PFSK-1 (cell line): Measurements from ENCODE around the gene CNTNAP5.

Experiments used
- FOXP2 ChIP-seq: optimal IDR thresholded peaks from 2 replicates; pipeline ENCODE3; 2011; ENCODE audit warnings: borderline replicate concordance, control low read depth, inconsistent platforms; ENCODE audit not compliant: insufficient read depth; ENCODE audit errors: extremely low read length, extremely low read depth
- POLR2AphosphoS5 ChIP-seq: IDR thresholded peaks from 2 replicates; pipeline ENCODE4 v1.6.1; 2012; ENCODE audit warnings: low read depth, mild to moderate bottlenecking, control low read depth, low read length, moderate library complexity
- REST ChIP-seq, 2 experiments: IDR thresholded peaks; 2 replicates each; pipeline versions ENCODE4 v1.6.1 to v1.8.0; 2011 to 2012; ENCODE audit warnings: low read depth in 2 of 2, low read length in 2 of 2, control low read depth in 1 of 2, inconsistent platforms in 1 of 2, mild to moderate bottlenecking in 1 of 2, moderate library complexity in 1 of 2; ENCODE audit not compliant: insufficient read depth in 1 of 2
- SIN3A ChIP-seq: IDR thresholded peaks from 2 replicates; pipeline ENCODE4 v1.6.1; 2012; ENCODE audit warnings: mild to moderate bottlenecking, low read length, moderate library complexity, borderline replicate concordance; ENCODE audit not compliant: insufficient read depth
- TAF1 ChIP-seq: IDR thresholded peaks from 2 replicates; pipeline ENCODE4 v1.6.1; 2012; ENCODE audit warnings: low read length, control low read depth, borderline replicate concordance; ENCODE audit not compliant: insufficient read depth

The CNTNAP5 gene

GRCh38 chr2:124658373-124658772 lies 633.3 kb downstream of the CNTNAP5 start:
- no peak for TF ChIP-seq REST (IDR thresholded peaks at IDR 0.05; ENCODE audit: insufficient read depth in 1 of 2, low read depth in 2 of 2, low read length in 2 of 2)
- no peak for TF ChIP-seq TAF1

GRCh38 chr2:124661558-124661957 lies 636.5 kb downstream of the CNTNAP5 start:
- TF ChIP-seq SIN3A (no peak), REST (IDR thresholded peaks at IDR 0.05; ENCODE audit: insufficient read depth in 1 of 2, low read depth in 2 of 2, low read length in 2 of 2) (no peak), FOXP2 (no peak), POLR2AphosphoS5 (no peak), TAF1 (no peak)

GRCh38 chr2:124662946-124663644 lies 638.0 kb downstream of the CNTNAP5 start:
- TF ChIP-seq TAF1 = no peak
- TF ChIP-seq SIN3A = no peak

GRCh38 chr2:124663645-124663997 lies 638.5 kb downstream of the CNTNAP5 start:
- no peak for TF ChIP-seq TAF1
- TF ChIP-seq SIN3A = no peak
- no peak for TF ChIP-seq POLR2AphosphoS5
- TF ChIP-seq FOXP2 = no peak
- no peak for TF ChIP-seq REST (IDR thresholded peaks at IDR 0.05; ENCODE audit: insufficient read depth in 1 of 2, low read depth in 2 of 2, low read length in 2 of 2)

- TF ChIP-seq FOXP2 (no peak), SIN3A (no peak), TAF1 (no peak), REST (IDR thresholded peaks at IDR 0.05; ENCODE audit: insufficient read depth in 1 of 2, low read depth in 2 of 2, low read length in 2 of 2) (no peak), POLR2AphosphoS5 (no peak)
These were observed 639.3 kb downstream of the CNTNAP5 start for GRCh38 chr2:124664363-124664762.
